Stimulated activated CD8-positive, alpha-beta memory T cell treated with anti-CD3 and anti-CD28 coated beads, Interleukin-15, amount 100 ng/mL, for 4 hours (primary cell): Measurements from ENCODE around the gene SLC25A27.
"Not testable (repeated sequence)": the region's sequence is repeated elsewhere in the genome, so short reads cannot be mapped to it uniquely, and the experiment has no call there.

Experiments used
- DNase-seq, 2 donors: peaks; one replicate each; pipeline ENCODE4 v3.0.0-alpha.2; 2020; ENCODE audit warnings: low read depth in 2 of 2

Gene SLC25A27, protein sequence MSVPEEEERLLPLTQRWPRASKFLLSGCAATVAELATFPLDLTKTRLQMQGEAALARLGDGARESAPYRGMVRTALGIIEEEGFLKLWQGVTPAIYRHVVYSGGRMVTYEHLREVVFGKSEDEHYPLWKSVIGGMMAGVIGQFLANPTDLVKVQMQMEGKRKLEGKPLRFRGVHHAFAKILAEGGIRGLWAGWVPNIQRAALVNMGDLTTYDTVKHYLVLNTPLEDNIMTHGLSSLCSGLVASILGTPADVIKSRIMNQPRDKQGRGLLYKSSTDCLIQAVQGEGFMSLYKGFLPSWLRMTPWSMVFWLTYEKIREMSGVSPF

GRCh38 chr6:46652603-46653438, at the start of gene SLC25A27, which contains the start of gene CYP39A1:
Gene SLC25A27 (plus strand): TSS chr6:46652975. CDS start chr6:46653193, 218 bp downstream.
Gene CYP39A1 (minus strand): TSS chr6:46652818. CDS start chr6:46652582, 236 bp downstream.
- peak; percentile 56 for DNase-seq

DNA sequence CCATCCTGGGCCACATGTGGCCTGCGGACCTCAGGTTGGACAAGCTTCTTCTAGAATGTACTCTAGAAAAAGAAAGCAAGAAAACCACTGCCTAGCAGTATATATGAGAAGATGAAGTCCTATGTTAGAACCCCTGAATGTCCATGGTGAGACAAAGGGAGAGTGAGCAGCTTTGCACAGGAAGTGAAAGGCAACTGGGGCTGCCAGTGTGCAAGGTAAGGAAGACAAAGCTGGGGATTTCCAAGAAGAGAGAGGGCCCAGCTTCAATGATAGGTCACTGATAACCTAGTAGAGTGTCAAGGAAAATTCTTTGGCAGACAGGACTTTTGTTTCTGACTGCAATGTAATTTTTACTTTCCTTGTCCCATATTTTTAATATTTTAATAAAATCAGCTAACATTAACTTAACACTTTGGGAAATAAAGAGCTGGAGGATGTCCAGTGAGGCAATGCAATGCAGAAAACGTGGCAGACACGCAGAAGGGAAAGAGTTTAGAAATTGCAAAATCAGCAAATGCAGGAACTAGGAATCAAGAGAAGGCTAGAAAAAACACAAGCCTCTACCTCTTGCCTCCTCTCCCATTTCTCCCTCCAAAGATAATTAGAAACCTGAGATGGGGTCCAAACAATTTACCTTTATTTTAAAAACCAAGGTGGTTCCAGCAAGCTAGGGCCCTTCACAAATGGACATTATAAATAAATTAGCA, 47.5 kb upstream of the SLC25A27 start:
- no peak for DNase-seq

- DNase-seq = no peak
Observed at GRCh38 chr6:46606338-46606737, 46.4 kb upstream of the SLC25A27 start.

- no peak for DNase-seq
Observed at GRCh38 chr6:46610862-46611553, 41.8 kb upstream of the SLC25A27 start.

DNA sequence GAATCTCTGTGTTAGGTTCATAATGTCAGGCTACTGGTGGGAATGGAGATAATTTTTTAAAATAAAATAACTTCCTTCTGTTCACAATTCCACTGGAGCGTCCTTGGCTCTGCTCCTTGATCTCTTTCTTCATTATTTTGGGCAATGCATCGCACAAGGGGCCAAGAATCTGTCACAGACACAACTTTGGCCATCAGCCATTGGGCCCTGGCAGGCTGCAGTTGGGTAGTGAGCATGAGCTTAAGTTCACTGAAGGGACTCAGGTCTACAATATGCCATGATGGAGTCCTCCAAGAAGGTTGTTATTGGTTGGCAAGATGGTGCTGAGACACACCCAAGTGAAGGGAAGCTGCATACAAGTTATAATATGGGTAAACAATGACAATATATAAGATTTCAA, 40.1 kb upstream of the SLC25A27 start:
- DNase-seq = no peak

GRCh38 chr6:46618726-46619125, 34.0 kb upstream of the SLC25A27 start:
- no peak for DNase-seq

DNA sequence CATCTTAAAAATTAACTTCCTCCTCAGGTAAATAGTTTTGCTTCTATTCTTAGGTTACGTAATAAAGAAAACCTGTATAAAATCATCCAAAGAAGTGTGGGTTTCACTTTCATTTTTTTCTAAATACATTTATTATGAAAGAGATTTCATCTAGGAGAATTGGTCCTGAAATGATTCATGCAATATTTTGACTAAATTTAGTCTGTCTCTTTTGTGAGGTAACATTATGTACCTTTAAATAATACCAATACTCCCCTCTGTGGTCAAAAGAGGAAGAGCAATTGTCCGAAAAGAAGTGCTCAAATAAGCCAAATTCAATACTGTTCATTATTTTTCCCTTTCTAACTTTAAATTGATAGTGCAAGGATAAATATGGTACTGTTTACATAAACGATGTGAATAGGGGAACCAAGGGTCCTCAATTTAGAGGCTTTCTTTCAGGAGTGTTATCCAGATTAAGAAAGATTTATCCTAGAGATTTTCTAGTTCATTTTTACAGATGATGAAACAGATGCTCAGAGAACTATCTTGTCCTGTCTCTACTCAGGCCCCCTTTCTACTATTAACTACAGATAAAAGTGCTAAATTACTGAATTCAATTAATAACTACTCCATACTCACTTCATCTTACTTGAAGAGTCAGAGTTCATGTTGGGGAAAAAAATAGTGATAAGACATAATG, 26.4 kb upstream of the SLC25A27 start:
- no peak for DNase-seq

GRCh38 chr6:46626976-46627375, 25.8 kb upstream of the SLC25A27 start:
- no peak for DNase-seq

- no peak for DNase-seq
Observed at GRCh38 chr6:46628498-46628897, 24.3 kb upstream of the SLC25A27 start.

DNA sequence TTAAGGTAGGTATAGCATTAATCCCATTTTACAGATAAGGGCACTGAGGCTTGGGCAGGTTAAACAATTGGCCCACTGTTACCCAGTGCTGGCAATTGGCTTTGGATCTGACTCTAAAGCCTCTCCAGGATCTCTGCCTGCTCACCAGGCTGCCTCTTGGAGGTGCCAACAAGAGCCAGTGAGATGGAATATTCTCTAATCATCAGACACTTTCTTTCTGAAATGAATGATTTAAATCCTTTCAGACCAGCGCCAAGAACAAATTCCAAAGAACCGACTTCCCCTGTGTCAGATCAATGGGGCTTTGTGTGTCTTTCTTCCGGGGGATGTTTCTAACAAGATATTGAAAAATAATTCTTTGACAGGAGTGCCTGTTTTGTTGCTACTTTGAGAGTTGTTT, 23.8 kb upstream of the SLC25A27 start:
- DNase-seq = no peak

GRCh38 chr6:46629691-46630090, 23.1 kb upstream of the SLC25A27 start:
- DNase-seq = no peak

GRCh38 chr6:46632053-46632452, 20.7 kb upstream of the SLC25A27 start:
- no peak for DNase-seq

- no peak for DNase-seq
Observed at GRCh38 chr6:46635462-46635861, 17.3 kb upstream of the SLC25A27 start.

DNA sequence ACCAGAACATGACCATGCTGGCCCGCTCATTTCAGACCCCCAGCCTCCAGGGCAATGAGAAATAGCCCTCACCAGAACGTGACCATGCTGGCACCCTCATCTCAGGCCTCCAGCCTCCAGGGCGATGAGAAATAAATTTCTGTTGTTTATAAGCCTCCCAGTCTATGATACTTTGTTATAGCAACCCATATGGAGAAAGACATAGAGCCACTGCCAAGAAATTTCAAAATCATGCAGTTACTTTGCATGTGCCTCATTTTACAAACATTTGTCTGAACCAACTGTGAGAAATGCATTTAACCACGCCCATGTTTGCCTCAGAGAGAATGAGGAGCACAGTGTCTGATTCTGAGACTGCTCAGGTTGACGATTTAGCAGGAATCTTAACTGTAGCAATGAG, 15.6 kb upstream of the SLC25A27 start:
- no peak for DNase-seq

DNA sequence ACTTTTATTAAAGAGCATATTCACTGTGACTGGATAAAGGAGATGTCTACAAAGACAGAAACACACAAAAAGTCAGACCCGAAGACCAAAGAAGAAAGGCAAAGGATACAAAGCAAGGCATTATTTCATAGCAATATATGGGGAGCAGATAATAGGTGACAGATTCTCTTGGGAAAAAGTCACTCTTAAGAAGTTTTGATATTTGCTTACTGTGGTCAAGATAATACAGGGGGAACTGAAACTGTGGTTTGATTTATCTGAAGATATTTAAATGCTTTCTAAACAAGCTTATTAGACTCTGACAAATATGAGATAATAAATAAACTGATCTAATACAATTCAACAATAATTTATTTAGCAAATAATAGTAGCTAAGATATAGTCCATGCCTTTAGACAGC, 14.8 kb upstream of the SLC25A27 start:
- DNase-seq = no peak

- no peak for DNase-seq
Observed at GRCh38 chr6:46638650-46639049, 14.1 kb upstream of the SLC25A27 start.

- no peak for DNase-seq
Observed at GRCh38 chr6:46642928-46643751, 9.6 kb upstream of the SLC25A27 start.

GRCh38 chr6:46645265-46645664, 7.5 kb upstream of the SLC25A27 start:
- no peak for DNase-seq

GRCh38 chr6:46648108-46648507, 4.7 kb upstream of the SLC25A27 start:
- not testable (repeated sequence) for DNase-seq

- DNase-seq = no peak
Observed at GRCh38 chr6:46648869-46649492, 3.8 kb upstream of the SLC25A27 start.
